ENCODE results near the gene SCUBE1.

The SCUBE1 gene

DNA sequence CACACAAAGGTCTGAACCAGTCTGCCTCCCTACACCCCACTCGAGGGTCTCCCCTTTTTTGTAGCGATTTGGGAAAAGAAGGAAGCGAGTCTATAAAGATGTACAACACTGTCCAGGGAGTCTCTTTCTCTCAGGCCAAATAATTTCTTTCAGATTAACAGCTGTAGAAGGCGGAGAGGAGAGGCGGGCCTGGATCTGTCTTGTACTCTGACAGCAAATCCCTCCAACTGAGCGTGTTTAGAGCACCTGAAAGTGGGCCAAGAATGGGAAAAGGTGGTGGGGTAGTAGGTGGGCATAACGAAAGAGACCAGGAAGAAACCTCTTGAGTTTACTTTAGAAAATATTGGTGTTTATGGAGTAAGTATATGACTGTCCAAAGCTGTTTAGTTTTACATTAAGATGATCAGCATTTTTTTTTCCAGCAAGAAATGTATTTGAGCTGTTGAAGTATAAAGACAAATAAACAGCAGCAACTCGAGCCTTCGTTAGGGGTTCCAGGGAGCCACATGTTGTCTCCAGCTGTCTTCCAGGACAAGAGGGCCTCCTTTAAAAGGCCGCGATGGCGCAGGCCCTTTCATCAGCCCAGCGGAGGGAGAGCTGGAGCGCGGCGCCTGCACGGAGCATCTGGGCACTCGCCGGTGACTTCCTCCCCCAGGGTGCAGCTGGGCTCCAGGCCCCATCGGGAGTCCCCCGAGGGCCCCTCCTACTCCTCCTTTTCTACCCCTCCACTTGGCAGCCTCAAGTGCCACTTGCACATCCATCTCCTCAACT is 34.9 kb downstream of the SCUBE1 start:
- Histone ChIP-seq H3K4me1 (peaks cover 18% of the 10 kb centered on the region), H3K27me3 (no peaks in the 10 kb centered on the region), H3K4me3 (ENCODE audit: low read depth, low read length) (no peak overlapping the region), H3K36me3 (no peaks in the 10 kb centered on the region), H3K9me3 (no peaks in the 10 kb centered on the region)
- TF ChIP-seq, protein P1, sequence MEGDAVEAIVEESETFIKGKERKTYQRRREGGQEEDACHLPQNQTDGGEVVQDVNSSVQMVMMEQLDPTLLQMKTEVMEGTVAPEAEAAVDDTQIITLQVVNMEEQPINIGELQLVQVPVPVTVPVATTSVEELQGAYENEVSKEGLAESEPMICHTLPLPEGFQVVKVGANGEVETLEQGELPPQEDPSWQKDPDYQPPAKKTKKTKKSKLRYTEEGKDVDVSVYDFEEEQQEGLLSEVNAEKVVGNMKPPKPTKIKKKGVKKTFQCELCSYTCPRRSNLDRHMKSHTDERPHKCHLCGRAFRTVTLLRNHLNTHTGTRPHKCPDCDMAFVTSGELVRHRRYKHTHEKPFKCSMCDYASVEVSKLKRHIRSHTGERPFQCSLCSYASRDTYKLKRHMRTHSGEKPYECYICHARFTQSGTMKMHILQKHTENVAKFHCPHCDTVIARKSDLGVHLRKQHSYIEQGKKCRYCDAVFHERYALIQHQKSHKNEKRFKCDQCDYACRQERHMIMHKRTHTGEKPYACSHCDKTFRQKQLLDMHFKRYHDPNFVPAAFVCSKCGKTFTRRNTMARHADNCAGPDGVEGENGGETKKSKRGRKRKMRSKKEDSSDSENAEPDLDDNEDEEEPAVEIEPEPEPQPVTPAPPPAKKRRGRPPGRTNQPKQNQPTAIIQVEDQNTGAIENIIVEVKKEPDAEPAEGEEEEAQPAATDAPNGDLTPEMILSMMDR (IDR thresholded peaks at IDR 0.05; ENCODE audit: low read depth, low read length): no peak
- DNase-seq: peak; percentile 63

DNA sequence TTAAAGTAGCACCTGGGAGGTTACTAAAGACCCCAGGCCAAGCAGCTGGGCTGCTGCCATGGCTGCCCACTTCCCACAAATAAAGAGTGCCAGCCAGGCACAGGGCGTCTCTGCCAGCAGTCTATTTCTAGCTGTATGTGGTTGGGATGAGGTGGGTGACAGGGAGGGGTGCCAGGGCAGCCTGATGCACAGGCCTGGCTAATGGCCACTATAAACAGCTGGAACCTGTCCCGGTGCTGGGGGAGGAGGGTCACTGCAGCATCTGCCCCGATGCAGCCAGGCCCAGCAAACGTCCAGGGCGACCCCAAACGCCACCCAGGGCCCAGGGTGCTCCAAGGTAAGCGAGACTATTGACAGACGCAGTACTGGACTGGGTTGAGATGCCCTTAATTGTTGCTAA is 37.4 kb downstream of the SCUBE1 start:
- no peaks in the 10 kb centered on the region for H3K27me3 ChIP-seq
- H3K9me3 ChIP-seq: no peaks in the 10 kb centered on the region
- TF ChIP-seq, protein P1 (IDR thresholded peaks at IDR 0.05; ENCODE audit: low read depth, low read length): no peak
- H3K4me3 ChIP-seq (ENCODE audit: low read depth, low read length): no peak overlapping the region
- no peaks in the 10 kb centered on the region for H3K36me3 ChIP-seq
- peaks cover 34% of the 10 kb centered on the region for H3K4me1 ChIP-seq
- no peak for DNase-seq

DNA sequence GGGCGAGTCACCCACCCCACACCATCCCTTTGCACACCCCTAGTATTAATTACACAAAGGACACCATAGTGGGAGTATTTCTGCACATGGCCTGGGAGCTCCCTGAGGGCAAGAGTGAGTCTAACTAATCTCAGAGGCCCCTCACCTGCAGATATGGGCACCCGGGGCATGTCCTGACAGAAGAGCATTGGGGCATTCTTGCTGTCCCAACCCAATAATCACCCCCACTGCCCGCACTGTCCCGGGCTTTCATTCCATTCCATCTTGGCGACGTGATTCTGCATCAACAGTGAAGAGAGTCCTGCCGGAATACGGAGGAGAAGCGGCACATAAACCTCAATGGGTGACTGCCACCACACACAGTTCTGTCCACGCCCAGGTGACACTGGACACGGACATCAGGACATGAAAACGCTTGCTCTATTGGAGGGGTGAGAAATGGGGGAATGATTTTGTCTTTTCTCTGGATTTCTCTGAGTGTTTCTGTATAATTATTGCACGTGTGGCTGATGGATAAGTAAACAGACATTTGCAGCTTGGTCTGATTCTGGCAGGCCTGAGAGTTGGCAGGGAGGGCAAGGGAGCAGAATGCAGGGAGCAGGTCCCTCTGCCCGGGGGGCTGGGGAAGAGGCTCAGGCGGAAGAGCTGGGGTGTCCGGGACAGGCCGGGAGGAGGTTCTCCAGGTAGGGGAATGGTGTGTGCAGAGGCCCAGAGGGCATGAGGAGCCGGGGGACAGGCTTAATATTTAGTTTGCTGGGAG is 38.2 kb downstream of the SCUBE1 start:
- TF ChIP-seq, protein P1 (IDR thresholded peaks at IDR 0.05; ENCODE audit: low read depth, low read length): no peak
- Histone ChIP-seq H3K4me3 (ENCODE audit: low read depth, low read length) (no peak overlapping the region), H3K36me3 (no peaks in the 10 kb centered on the region), H3K9me3 (no peaks in the 10 kb centered on the region), H3K4me1 (peaks cover 30% of the 10 kb centered on the region), H3K27me3 (no peaks in the 10 kb centered on the region)
- DNase-seq: no peak

GRCh38 chr22:43303751-43304150 is 39.4 kb downstream of the SCUBE1 start:
- Histone ChIP-seq H3K9me3 (no peaks in the 10 kb centered on the region), H3K27me3 (no peaks in the 10 kb centered on the region), H3K4me1 (peaks cover 29% of the 10 kb centered on the region), H3K36me3 (no peaks in the 10 kb centered on the region; the same call in 1 of the 2 replicates), H3K4me3 (ENCODE audit: low read depth, low read length) (no peak overlapping the region)
- no peak for DNase-seq
- TF ChIP-seq, protein P1 (IDR thresholded peaks at IDR 0.05; ENCODE audit: low read depth, low read length): no peak

GRCh38 chr22:43303166-43303565 is 40.0 kb downstream of the SCUBE1 start:
- H3K4me1 ChIP-seq: peaks cover 33% of the 10 kb centered on the region
- H3K9me3 ChIP-seq: no peaks in the 10 kb centered on the region
- H3K36me3 ChIP-seq: no peaks in the 10 kb centered on the region; the same call in 1 of the 2 replicates
- H3K4me3 ChIP-seq (ENCODE audit: low read depth, low read length): no peak overlapping the region
- TF ChIP-seq, protein P1 (IDR thresholded peaks at IDR 0.05; ENCODE audit: low read depth, low read length): no peak
- DNase-seq: no peak
- no peaks in the 10 kb centered on the region for H3K27me3 ChIP-seq

All from BE2C (cell line).